Ishikawa (cell line): ENCODE data around the gene TXNDC9.

Experiments
- CEBPB ChIP-seq: IDR thresholded peaks from 2 replicates; pipeline ENCODE4 v1.6.1; 2012
- CREB1 ChIP-seq: IDR thresholded peaks from 2 replicates; pipeline ENCODE4 v1.6.1; 2012; ENCODE audit warnings: low read depth
- EGR1 ChIP-seq: IDR thresholded peaks from 2 replicates; pipeline ENCODE4 v1.6.1; 2012
- EP300 ChIP-seq: IDR thresholded peaks from 2 replicates; pipeline ENCODE4 v1.6.1; 2012; ENCODE audit warnings: borderline replicate concordance
- FOXM1 ChIP-seq: IDR thresholded peaks from 2 replicates; pipeline ENCODE4 v1.6.1; 2012; ENCODE audit warnings: low read depth, borderline replicate concordance
- NFIC ChIP-seq: IDR thresholded peaks from 2 replicates; pipeline ENCODE4 v1.6.1; 2012
- RAD21 ChIP-seq: IDR thresholded peaks from 2 replicates; pipeline ENCODE4 v1.6.1; 2012; ENCODE audit warnings: low read depth
- TAF1 ChIP-seq: IDR thresholded peaks from 2 replicates; pipeline ENCODE4 v1.6.1; 2012; ENCODE audit warnings: low read depth, mild to moderate bottlenecking
- TCF12 ChIP-seq: IDR thresholded peaks from 2 replicates; pipeline ENCODE4 v1.6.1; 2012; ENCODE audit warnings: low read depth
- TEAD4 ChIP-seq: IDR thresholded peaks from 2 replicates; pipeline ENCODE4 v1.6.1; 2012
- YY1 ChIP-seq: IDR thresholded peaks from 2 replicates; pipeline ENCODE4 v1.6.1; 2012; ENCODE audit warnings: low read depth
- ZBTB7A ChIP-seq: IDR thresholded peaks from 2 replicates; pipeline ENCODE4 v1.6.1; 2012; ENCODE audit warnings: low read depth
- TF ChIP-seq, protein P1 (sequence below): IDR thresholded peaks from 2 replicates; pipeline ENCODE4 v1.6.1; 2012; ENCODE audit warnings: low read depth, mild to moderate bottlenecking
- TF ChIP-seq, protein P2 (sequence below): IDR thresholded peaks from 2 replicates; pipeline ENCODE4 v1.6.1; 2012
- TF ChIP-seq, protein P3 (sequence below): IDR thresholded peaks from 2 replicates; pipeline ENCODE4 v1.6.1; 2012

Gene TXNDC9

DNA sequence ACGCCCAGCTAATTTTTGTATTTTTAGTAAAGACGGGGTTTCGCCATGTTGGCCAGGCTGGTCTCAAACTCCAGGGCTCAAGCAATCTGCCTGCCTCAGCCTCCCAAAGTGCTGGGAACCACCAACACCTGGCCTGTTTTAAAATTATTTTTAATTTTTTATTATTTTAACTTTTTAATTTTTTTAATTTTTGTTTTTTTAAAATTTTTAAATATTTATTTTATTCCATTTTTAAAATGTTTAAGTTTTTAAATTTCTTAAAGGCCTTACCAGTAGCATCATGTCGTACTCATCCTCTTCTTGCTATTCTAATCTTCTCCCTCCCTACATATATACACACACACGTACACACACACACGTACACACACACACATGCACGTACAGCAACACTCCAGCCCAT is 36.6 kb downstream of the TXNDC9 start:
- no peak for TF ChIP-seq EGR1
- no peak for TF ChIP-seq TCF12
- no peak for TF ChIP-seq ZBTB7A
- TF ChIP-seq, protein P1, sequence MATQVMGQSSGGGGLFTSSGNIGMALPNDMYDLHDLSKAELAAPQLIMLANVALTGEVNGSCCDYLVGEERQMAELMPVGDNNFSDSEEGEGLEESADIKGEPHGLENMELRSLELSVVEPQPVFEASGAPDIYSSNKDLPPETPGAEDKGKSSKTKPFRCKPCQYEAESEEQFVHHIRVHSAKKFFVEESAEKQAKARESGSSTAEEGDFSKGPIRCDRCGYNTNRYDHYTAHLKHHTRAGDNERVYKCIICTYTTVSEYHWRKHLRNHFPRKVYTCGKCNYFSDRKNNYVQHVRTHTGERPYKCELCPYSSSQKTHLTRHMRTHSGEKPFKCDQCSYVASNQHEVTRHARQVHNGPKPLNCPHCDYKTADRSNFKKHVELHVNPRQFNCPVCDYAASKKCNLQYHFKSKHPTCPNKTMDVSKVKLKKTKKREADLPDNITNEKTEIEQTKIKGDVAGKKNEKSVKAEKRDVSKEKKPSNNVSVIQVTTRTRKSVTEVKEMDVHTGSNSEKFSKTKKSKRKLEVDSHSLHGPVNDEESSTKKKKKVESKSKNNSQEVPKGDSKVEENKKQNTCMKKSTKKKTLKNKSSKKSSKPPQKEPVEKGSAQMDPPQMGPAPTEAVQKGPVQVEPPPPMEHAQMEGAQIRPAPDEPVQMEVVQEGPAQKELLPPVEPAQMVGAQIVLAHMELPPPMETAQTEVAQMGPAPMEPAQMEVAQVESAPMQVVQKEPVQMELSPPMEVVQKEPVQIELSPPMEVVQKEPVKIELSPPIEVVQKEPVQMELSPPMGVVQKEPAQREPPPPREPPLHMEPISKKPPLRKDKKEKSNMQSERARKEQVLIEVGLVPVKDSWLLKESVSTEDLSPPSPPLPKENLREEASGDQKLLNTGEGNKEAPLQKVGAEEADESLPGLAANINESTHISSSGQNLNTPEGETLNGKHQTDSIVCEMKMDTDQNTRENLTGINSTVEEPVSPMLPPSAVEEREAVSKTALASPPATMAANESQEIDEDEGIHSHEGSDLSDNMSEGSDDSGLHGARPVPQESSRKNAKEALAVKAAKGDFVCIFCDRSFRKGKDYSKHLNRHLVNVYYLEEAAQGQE: no peak
- TF ChIP-seq CREB1: no peak

DNA sequence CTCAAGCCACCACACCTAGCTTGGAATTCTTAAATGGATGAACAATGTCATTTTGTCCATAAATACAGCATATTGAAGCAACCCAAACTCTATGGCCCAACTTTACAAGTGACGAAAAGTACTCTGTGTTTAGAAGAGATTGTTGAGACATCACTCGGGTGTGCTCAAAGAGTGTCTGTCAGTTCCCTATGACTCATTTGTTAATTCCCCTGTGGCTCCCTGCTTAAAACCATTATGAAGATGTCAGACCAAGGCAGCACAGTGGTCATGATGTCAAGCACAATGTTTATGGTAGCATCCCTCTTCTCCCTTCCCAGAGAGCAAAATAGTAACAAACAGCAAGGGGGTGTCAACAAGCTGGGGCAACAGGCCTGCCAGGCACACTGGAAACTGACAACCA is 38.1 kb downstream of the TXNDC9 start:
- TF ChIP-seq TEAD4: no peak
- TF ChIP-seq, protein P1: no peak
- TF ChIP-seq, protein P2, sequence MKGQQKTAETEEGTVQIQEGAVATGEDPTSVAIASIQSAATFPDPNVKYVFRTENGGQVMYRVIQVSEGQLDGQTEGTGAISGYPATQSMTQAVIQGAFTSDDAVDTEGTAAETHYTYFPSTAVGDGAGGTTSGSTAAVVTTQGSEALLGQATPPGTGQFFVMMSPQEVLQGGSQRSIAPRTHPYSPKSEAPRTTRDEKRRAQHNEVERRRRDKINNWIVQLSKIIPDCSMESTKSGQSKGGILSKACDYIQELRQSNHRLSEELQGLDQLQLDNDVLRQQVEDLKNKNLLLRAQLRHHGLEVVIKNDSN: no peak
- no peak for TF ChIP-seq EGR1
- TF ChIP-seq NFIC: no peak
- no peak for TF ChIP-seq TCF12
- no peak for TF ChIP-seq FOXM1
- no peak for TF ChIP-seq RAD21
- TF ChIP-seq, protein P3, sequence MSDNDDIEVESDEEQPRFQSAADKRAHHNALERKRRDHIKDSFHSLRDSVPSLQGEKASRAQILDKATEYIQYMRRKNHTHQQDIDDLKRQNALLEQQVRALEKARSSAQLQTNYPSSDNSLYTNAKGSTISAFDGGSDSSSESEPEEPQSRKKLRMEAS: no peak
- no peak for TF ChIP-seq CEBPB
- TF ChIP-seq EP300: no peak
- TF ChIP-seq CREB1: no peak
- TF ChIP-seq TAF1: no peak
- TF ChIP-seq YY1: no peak
- no peak for TF ChIP-seq ZBTB7A

DNA sequence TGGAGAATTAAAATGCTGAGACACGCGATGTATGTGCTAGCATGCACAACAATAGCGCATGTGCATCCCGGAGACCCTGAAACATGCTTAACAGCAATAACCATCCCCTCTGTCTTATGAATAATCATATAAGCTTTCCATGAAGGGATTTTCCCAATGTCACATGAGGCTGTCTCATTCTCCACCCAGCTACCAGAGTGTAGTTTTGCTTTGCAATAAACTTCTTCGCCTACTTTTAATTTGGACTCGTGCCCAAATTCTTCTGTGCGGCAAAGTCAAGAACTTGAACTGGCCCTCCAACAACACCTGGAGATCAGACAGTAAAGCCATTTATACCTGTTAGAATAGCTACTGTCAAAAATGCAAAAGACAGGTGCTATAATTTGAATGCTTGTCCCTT is 50.6 kb downstream of the TXNDC9 start:
- TF ChIP-seq ZBTB7A: no peak
- TF ChIP-seq CEBPB: no peak
- no peak for TF ChIP-seq TCF12
- TF ChIP-seq, protein P1: no peak
- no peak for TF ChIP-seq TAF1
- TF ChIP-seq EGR1: no peak
- TF ChIP-seq FOXM1: no peak
- TF ChIP-seq, protein P2: no peak
- no peak for TF ChIP-seq EP300
- TF ChIP-seq, protein P3: no peak
- TF ChIP-seq YY1: no peak
- TF ChIP-seq CREB1: no peak
- TF ChIP-seq RAD21: no peak
- no peak for TF ChIP-seq NFIC
- TF ChIP-seq TEAD4: no peak

DNA sequence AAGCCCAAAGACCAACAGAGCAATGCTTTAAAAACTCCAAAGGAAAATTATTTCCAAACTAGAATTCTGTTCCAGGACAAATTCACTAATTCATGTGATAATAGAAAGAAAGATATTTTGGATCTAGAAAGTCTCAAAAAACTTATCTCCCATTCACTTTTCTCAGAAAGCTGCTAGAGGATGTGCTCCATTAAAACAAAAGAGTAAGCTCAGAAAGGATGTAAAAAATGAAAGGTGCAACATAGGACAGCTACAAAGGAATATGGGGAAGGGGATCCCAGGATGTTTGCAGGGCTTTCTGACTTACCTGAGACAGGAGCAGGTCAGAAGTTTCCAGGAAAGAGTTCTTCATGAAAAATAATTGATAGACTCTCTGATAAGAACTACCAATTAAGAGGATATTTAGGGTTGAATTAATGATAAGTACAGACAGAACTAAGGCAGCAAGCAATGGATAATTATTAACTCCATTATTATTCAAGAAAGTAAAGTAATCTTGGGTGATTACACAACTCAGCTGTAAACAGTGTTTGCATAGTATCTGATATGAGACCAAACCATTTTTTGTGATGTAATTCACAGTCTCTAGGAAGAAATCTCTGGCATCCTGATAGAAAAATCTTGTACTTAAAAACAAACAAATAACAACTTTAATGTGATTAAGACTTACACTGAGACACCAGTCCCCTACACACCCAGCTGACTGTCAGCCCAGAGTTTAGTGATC is 56.0 kb downstream of the TXNDC9 start:
- TF ChIP-seq ZBTB7A: no peak
- TF ChIP-seq FOXM1: no peak
- TF ChIP-seq CREB1: no peak
- no peak for TF ChIP-seq YY1
- no peak for TF ChIP-seq EP300
- TF ChIP-seq CEBPB: no peak
- no peak for TF ChIP-seq RAD21
- TF ChIP-seq NFIC: no peak
- no peak for TF ChIP-seq EGR1
